ENCODE results near the gene MAVS.

MAVS gene

GRCh38 chr20:3820048-3820900 is 26.4 kb upstream of the MAVS start, which contains the start of gene AP5S1:
AP5S1 (plus strand) TSS chr20:3820547; CDS start chr20:3822118, 1,571 bp downstream.
- peak; percentile 66 for TF ChIP-seq CTCF (IDR thresholded peaks at IDR 0.05; ENCODE audit: control insufficient read depth, insufficient read depth, low read depth, low read length, missing control alignments)
- peak; percentile 79 for DNase-seq (ENCODE audit: low read depth)
- H3K4me3 ChIP-seq (ENCODE audit: control insufficient read depth, low read depth, low read length) = peak within 1 kb of the TSS; percentile 72

- DNase-seq (ENCODE audit: low read depth) = no peak
- H3K4me3 ChIP-seq (ENCODE audit: control insufficient read depth, low read depth, low read length) = peak overlapping the region; percentile 72
- TF ChIP-seq CTCF (IDR thresholded peaks at IDR 0.05; ENCODE audit: control insufficient read depth, insufficient read depth, low read depth, low read length, missing control alignments) = no peak
Observed at GRCh38 chr20:3820901-3821727, 25.5 kb upstream of the MAVS start.

- no peak for DNase-seq (ENCODE audit: low read depth)
- no peak for TF ChIP-seq CTCF (IDR thresholded peaks at IDR 0.05; ENCODE audit: control insufficient read depth, insufficient read depth, low read depth, low read length, missing control alignments)
- H3K4me3 ChIP-seq (ENCODE audit: control insufficient read depth, low read depth, low read length) = no peak overlapping the region
Observed at GRCh38 chr20:3821996-3822395, 24.6 kb upstream of the MAVS start.

GRCh38 chr20:3823881-3824280 is 22.8 kb upstream of the MAVS start:
- no peak overlapping the region for H3K4me3 ChIP-seq (ENCODE audit: control insufficient read depth, low read depth, low read length)
- TF ChIP-seq CTCF (IDR thresholded peaks at IDR 0.05; ENCODE audit: control insufficient read depth, insufficient read depth, low read depth, low read length, missing control alignments) = no peak
- no peak for DNase-seq (ENCODE audit: low read depth)

GRCh38 chr20:3825526-3825925 is 21.1 kb upstream of the MAVS start:
- TF ChIP-seq CTCF (IDR thresholded peaks at IDR 0.05; ENCODE audit: control insufficient read depth, insufficient read depth, low read depth, low read length, missing control alignments) = no peak
- no peak for DNase-seq (ENCODE audit: low read depth)
- no peak overlapping the region for H3K4me3 ChIP-seq (ENCODE audit: control insufficient read depth, low read depth, low read length)

GRCh38 chr20:3826420-3826819 is 20.2 kb upstream of the MAVS start:
- no peak for DNase-seq (ENCODE audit: low read depth)
- no peak for TF ChIP-seq CTCF (IDR thresholded peaks at IDR 0.05; ENCODE audit: control insufficient read depth, insufficient read depth, low read depth, low read length, missing control alignments)

More at GRCh38 chr20:3826420-3826819, 20.2 kb upstream of the MAVS start:
- no peak overlapping the region for H3K4me3 ChIP-seq (ENCODE audit: control insufficient read depth, low read depth, low read length)
